Measurements from ENCODE around the gene PEDS1. TPM values are rescaled to one million over a fixed set of nuclear protein-coding genes. Genes with fewer than 3 reads are reported as not detected.

The PEDS1 gene
- total and polyA plus RNA-seq, 2 of the 13 experiments (the other 11 are each of a cell fraction or from before 2014, with no cell fraction given): 30.5 to 93.9 TPM

- TF ChIP-seq ZXDC (CRISPR knock-in tag; IDR thresholded peaks at IDR 0.05) (no peak), CREM (IDR thresholded peaks at IDR 0.05) (no peak), CREM (CRISPR knock-in tag; IDR thresholded peaks at IDR 0.05) (no peak), MYPOP (CRISPR knock-in tag; IDR thresholded peaks at IDR 0.05) (peak; percentile 10; the same call in 1 of the 2 replicates), ZSCAN25 (CRISPR knock-in tag; IDR thresholded peaks at IDR 0.05) (no peak), ZNF75D (CRISPR knock-in tag; IDR thresholded peaks at IDR 0.05; ENCODE audit: borderline replicate concordance) (no peak), SCMH1 (CRISPR knock-in tag; IDR thresholded peaks at IDR 0.05; ENCODE audit: borderline replicate concordance) (no peak), NCOA2 (CRISPR knock-in tag; IDR thresholded peaks at IDR 0.05) (no peak), ZNF484 (CRISPR knock-in tag; IDR thresholded peaks at IDR 0.05; ENCODE audit: borderline replicate concordance, low read depth) (no peak), ZNF557 (CRISPR knock-in tag; IDR thresholded peaks at IDR 0.05) (no peak), ZNF512B (CRISPR knock-in tag; IDR thresholded peaks at IDR 0.05; ENCODE audit: borderline replicate concordance) (no peak), REL (CRISPR knock-in tag; conservative IDR thresholded peaks at IDR 0.05) (no peak), SRF (IDR thresholded peaks at IDR 0.05; ENCODE audit: low read depth, low read length) (no peak), ZNF276 (CRISPR knock-in tag; IDR thresholded peaks at IDR 0.05; ENCODE audit: low read depth) (no peak), ZNF562 (CRISPR knock-in tag; IDR thresholded peaks at IDR 0.05; ENCODE audit: borderline replicate concordance) (no peak), BRCA1 (CRISPR knock-in tag; IDR thresholded peaks at IDR 0.05) (no peak), ZNF891 (CRISPR knock-in tag; IDR thresholded peaks at IDR 0.05) (no peak), GATAD2A (CRISPR knock-in tag; IDR thresholded peaks at IDR 0.05) (no peak), ZFYVE20 (CRISPR knock-in tag; IDR thresholded peaks at IDR 0.05; ENCODE audit: borderline replicate concordance, low read depth) (no peak), HOXA7 (CRISPR knock-in tag; IDR thresholded peaks at IDR 0.05) (no peak), HOXA9 (CRISPR knock-in tag; IDR thresholded peaks at IDR 0.05; ENCODE audit: borderline replicate concordance) (no peak)
These were observed 37.0 kb downstream of the PEDS1 start (continued) for GRCh38 chr20:50116368-50116999.

Measured in HepG2 (cell line).